Sciatic nerve (tissue), 2 donors: ENCODE data around the gene ASB1. TPM values are rescaled to one million over a fixed set of nuclear protein-coding genes. Genes with fewer than 3 reads are reported as not detected.

ENCODE experiments used
- ATAC-seq: fragments of 200-7000 bp; cut with Tn5 transposase; one replicate; pipeline ENCODE4 v1.9.1; 2020; ENCODE audit warnings: mild to moderate bottlenecking, moderate library complexity
- DNase-seq: peaks from one replicate; pipeline ENCODE4 v3.0.0-alpha.2; 2020; ENCODE audit warnings: low spot score
- intact Hi-C: fragments of 100-400 bp; cut with DNase I; formaldehyde crosslinking; loops from one replicate; pipeline ENCODE4 v1.14.2; 2022
- total RNA-seq: library from RNA; stranded (reverse); fragmentation: NEBNext Ultra II Directional; extraction: Animal tissue kit (Norgen Biotek cat#: 25700); gene quantifications from one replicate; pipeline ENCODE4 v1.2.1, GENCODE V29; 2021
- donor health status: DM: no; HTN: no; CAD: no.
- donor health status: DM: no; HTN: no; CAD: no.

ASB1 gene
- total RNA-seq, 1 donor from 2014 or later, result 38.1 TPM

DNA sequence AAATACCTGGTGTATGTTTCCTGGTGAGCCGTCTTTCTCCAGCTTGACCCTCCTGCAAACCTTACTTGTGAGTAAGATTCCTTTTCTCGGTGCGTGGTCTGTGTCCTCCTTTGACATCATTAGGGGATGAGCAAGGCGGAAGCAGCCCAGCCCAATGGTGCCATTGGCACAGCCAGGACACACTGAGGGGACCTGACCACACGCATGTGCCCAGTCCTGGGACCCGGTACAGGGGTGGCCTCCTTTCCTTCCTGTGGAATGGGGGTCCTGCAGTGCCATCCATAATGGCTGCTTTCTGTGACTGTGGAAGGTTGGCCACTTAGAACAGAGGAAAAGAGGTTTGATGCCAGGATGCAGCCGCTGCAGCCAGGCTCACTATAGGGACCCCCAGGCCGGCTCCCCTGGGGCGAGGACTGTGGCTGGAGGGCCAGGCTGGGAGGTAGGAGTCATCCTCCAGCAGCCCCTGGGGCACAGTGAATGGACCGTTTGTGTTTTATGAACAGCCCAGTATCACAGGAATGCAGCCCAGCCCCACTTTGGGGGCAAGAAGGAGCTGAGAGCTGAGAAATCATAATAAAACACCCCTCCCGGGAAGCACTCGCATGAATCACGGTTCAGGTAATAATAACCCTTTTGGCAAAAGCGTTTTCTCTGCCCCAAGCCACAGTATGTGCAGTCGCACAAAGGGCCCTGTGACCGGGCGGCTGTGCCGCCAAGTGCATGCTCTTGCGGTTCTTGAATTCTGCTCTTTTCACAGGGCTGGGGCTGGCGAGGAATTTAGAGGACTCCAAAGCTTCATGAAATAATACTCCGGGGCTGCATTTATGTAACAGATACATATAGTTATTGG is 73.2 kb downstream of the ASB1 start:
- DNase-seq, result no peak
- no peak for ATAC-seq
- intact Hi-C loops, result no loop called here

DNA sequence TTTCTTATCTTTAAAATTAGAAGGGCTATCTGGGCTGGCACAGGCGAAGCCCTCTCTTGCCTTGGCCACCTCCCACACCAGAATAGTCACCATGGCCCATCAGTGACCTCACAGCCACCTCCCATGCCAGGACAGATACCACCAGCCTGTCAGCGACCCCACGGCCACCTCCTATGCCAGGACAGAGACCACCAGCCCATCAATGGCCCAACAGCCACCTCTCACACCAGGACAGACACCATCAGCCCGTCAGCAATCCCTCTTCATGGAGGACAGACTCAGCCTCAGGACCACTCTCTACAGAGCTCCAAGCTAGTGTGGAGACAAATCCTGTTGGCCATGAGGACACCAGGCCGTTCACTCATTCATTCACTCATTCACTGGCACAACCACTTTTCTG is 74.6 kb downstream of the ASB1 start:
- intact Hi-C loops, result no loop called here
- no peak for ATAC-seq
- no peak for DNase-seq

Other genes with a start within 250 kb of the ASB1 start
- gene ILKAP, start 223.2 kb upstream of the ASB1 start, total RNA-seq, result 61.7 TPM
- 6.1 TPM for gene HES6, start 186.9 kb upstream of the ASB1 start, total RNA-seq
- 24.7 TPM for gene PER2, start 138.3 kb upstream of the ASB1 start, total RNA-seq
- gene TRAF3IP1, start 106.4 kb upstream of the ASB1 start, total RNA-seq, result 33.4 TPM